HG02678 (cell line): ENCODE results near the gene PCBD1.

Experiments
- ATAC-seq: cut with Tn5 transposase; IDR thresholded peaks from one replicate; pipeline ENCODE4 v1.9.1; 2021; ENCODE audit warnings: mild to moderate bottlenecking, moderate library complexity; ENCODE audit not compliant: unreplicated experiment

The PCBD1 gene

DNA sequence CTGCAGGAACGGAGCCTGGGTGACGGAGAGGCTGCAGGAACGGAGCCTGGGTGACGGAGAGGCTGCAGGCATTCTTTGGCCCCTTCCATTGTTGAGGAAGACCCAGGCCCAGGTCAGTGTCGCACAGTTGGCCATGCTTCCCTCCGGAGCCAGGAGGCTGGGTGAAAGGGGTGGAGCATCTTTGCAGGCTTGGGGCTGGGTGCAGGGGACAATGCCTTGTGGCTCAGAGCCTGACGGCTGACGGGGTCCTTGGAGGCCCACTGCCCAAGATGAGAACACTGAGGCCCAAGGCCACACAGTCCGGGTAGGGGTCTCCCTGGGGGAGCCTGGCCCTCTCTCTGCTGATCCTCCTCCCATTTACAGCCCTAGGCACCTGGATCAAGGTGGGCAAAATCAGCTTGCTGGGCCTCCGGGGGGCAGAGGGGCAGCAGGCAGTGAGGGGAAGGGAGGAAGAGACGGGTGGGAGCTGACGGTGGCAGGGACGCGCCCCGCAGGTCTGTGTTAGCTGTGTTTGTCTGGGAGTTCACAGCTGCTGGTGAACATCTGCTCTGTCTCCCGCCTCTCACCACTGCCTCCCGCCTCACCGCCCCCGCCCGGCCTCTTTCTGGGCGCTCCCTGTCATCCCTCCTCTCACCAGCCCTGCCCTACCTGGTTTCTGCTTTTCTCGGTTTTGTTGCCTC is 30.6 kb upstream of the PCBD1 start:
- no peak for ATAC-seq

GRCh38 chr10:70917635-70918034 is 29.3 kb upstream of the PCBD1 start:
- no peak for ATAC-seq

DNA sequence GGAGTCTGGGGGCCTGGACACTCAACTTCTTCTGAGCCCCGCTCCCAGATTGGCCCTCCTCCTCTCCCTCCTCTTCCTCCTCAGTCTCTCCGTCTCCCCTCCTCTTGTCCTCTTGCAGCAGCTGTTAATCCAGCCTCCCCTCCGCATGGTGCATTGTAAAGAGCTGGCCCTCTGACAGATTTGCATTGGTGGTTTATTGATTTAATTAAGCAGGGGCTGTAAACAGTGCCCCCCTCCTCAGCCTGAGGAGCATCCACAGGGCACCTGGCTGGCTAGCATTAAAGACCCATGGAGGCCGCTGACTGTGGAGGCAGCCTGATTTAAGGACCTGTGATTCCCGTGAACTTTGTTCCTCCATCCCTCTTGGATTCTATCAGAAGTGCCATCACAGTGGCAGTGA is 28.9 kb upstream of the PCBD1 start:
- no peak for ATAC-seq

GRCh38 chr10:70916241-70916640 is 27.9 kb upstream of the PCBD1 start:
- ATAC-seq, result no peak

GRCh38 chr10:70915806-70916205 is 27.4 kb upstream of the PCBD1 start:
- ATAC-seq, result no peak

DNA sequence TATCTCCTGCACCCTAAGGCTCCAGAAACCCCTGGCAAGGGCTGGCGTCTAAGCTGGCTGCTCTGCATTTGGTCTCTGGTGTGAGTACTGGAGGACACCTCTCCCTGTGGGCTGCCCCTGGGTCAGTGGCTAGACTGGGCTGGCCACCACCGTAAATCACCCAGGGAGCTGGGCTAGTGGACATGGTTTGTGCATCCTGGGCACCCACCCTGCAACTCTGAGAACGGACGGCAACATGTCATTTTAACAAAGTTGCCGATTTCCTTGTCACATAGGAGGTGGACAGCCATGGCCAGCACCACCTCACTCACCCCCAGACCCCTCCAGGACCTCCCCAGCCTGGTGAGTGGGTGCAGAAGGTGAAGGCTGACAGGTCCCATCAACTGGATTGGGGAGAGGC is 26.8 kb upstream of the PCBD1 start:
- no peak for ATAC-seq

DNA sequence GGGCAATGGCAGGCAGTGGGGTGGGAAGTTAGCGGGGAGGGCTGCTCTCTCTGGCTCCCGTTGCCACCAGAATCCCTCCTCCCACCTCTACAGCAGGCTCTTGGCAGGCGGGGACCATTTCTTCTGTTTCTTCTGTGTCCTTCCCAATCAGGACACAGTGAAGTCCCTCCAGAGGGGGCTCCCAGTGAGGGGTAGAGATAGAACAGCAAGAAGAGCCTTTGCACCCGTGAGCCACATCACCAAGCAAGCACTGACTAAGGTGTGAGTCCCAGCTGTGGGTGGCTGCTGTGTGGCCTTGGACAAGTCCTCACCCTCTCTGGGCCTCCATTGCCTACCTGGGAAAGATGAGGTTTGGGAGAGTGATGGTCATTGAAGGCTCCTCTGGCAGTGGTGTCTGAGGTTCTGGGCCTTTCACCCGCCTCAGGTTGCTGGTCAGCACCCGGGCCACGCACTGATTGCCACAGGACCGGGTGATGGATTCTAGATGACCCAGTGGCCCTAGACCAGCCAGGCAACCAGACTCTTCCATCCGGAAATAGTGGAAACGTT is 26.0 kb upstream of the PCBD1 start:
- ATAC-seq, result no peak

- ATAC-seq, result no peak
Measured at GRCh38 chr10:70913893-70914240, 25.5 kb upstream of the PCBD1 start.

- ATAC-seq, result no peak
Measured at GRCh38 chr10:70913191-70913892, 25.0 kb upstream of the PCBD1 start.

DNA sequence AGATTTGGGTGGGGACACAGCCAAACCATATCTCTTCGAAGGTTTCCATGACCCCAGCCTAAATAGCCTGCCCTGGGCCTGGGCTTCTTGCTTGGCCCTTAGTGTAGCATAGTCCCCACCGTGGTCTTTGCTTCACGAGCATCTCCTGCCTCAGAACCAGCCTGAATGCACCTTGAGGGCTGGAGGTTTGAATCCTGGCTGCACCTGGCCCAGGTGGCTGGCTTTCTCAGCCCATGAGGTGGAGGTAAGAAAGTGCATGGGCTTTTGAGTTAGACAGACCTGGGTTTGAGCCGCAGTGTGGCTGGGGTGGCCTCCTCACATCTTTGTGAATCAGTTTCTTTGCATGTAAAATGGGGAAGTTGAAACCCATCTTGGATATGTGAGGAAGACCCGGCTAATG is 24.2 kb upstream of the PCBD1 start:
- ATAC-seq, result no peak

- ATAC-seq, result no peak
Measured at GRCh38 chr10:70911386-70911785, 23.0 kb upstream of the PCBD1 start.

DNA sequence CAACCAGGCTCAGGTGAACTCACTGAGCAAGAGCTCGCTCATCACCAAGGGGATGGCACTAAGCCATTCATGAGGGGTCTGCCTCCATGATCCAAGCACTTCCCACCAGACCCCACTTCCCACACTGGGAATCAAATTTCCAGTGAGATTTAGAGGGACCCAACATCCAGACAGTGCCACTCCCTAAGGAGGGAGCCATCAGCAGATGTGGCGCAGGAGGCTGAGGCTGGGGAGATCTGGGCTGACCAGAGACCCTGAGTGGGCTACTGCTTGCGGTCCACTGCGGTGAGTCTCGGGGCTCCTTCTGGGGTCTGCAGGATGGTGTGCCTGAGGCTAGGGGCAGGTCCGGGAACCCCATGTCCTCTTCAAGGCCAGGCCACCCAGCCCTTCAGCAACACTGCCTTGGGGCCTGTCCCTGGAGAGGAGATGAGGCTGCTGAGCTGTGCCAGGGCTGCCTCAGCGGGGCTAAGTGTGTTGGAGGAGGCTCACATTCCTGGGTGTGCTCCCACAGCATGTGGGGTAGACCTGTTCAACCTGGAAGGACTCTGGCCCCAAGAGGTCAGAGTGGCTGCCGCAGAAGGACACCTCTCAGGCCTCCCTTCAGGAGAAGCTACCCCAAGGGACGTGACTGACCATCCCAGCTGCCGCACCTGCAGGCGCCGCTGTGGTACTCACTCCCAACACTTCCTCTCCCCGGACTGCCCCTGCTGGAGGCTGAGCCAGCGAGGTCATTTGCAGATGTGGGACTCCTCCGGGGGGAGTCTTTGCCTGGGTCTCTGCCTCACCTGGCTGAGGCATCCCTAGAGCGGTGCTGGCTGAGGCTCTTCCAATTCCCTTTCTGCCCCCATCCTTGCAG is 22.3 kb upstream of the PCBD1 start:
- ATAC-seq, result no peak

- ATAC-seq, result no peak
Measured at GRCh38 chr10:70909326-70909935, 21.1 kb upstream of the PCBD1 start.

DNA sequence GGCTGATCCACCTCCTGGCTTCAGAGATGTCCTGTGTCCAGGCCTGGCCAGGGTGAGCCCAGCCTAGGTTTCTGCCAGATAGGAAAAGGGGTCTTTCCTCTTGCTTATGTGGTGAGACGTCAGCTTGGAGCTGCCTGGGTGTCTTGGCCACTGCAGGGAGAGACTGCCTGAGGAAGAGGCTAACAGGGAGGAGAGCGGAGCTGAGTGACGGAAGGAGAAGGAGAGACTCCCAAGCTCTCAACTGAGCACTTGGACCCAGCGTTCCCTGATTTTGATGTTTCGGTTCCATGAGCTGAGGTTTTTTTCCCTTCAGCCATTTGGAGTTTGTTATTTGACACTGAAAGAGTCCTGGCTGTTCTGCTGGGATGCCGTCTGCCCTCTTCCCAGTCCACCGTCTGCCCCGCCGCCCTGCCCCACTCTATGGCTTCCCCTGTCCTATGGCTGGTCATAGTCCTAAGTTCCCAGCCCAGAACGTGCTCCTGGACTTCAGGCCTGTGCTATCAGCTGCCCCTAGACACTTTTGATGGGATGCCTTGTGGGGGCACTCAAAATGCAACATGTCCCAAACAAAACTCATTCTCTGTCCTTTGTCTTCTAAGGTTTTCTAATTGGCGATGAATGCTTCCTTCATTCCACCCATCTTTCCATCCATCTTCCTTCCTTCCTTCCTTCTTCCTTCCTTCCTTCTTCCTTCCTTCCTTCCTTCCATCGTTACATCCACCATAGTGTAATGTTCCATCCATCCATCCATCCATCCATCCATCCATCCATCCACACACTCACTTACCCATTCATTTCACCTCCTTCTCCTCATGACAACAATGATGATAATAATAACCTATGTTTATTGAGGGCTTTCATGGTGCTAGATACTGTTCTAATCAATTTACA is 20.3 kb upstream of the PCBD1 start:
- ATAC-seq, result no peak

GRCh38 chr10:70907637-70908405 is 19.5 kb upstream of the PCBD1 start:
- no peak for ATAC-seq

GRCh38 chr10:70906953-70907636 is 18.7 kb upstream of the PCBD1 start:
- ATAC-seq, result no peak

DNA sequence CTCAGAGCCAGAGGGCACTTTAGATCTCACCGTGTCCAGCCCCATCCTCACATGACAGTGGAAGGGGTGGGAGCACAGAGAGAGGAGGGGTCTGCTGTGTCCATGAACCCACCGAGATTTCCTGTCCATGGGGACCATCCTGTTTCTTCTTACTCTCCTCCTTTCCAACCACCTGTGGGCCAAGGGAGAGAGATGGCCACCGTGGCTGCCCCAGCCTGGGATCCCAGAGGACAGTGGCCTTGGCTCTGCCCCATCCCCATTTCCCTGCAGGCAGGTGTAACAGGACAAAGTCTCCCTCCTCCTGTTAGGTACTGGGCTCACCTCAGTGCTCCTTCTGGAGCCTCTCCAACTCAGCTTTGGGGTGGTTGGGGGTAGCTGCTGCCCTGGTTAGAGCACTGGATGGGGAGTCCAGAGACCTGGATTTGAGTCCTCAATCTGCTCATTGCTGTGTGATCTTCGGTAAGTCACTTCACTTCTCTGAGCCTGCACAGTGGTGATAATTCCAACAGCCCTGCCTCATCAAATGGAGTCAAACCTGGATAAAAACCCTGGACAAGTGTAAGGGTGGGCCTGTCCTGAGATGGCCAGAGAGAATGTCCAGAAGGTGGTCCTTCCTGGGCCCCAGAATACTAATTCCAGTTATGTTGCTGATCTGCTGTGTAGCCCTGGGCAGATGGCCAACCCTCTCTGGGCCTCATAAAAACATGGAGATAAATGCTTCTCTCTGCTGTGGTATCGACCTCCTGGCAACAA is 17.8 kb upstream of the PCBD1 start:
- no peak for ATAC-seq
